BLaER1 treated with 17β-estradiol and CSF1 and Interleukin-3, amounts not matched to agents 10 nM and 100 nM (cell line): ENCODE results near the gene GPSM1.

Experiments used
- H3K27ac ChIP-seq, 11 experiments: shearing (Covaris generic); formaldehyde crosslinking; 2 replicates each; pipeline ENCODE4 v1.8.1; 2022
- H3K27me3 ChIP-seq, 11 experiments: shearing (Covaris generic); formaldehyde crosslinking; 2 replicates each; pipeline ENCODE4 v1.8.1; 2022
- H3K36me3 ChIP-seq, 11 experiments: shearing (Covaris generic); formaldehyde crosslinking; 2 replicates each; pipeline ENCODE4 v1.8.1; 2022
- H3K4me1 ChIP-seq, 10 experiments: shearing (Covaris generic); formaldehyde crosslinking; 2 replicates each; pipeline ENCODE4 v1.8.1; 2022
- H3K4me2 ChIP-seq, 11 experiments: shearing (Covaris generic); formaldehyde crosslinking; 2 replicates each; pipeline ENCODE4 v1.8.1; 2022
- H3K4me3 ChIP-seq, 10 experiments: shearing (Covaris generic); formaldehyde crosslinking; 2 replicates each; pipeline ENCODE4 v1.8.1; 2022
- H3K9ac ChIP-seq, 11 experiments: shearing (Covaris generic); formaldehyde crosslinking; 2 replicates each; pipeline ENCODE4 v1.8.1; 2022
- H3K9me3 ChIP-seq, 11 experiments: shearing (Covaris generic); formaldehyde crosslinking; replicated peaks in 1 of 11; 2 replicates each; pipeline ENCODE4 v1.8.1; 2022
- H4K20me1 ChIP-seq, 11 experiments: shearing (Covaris generic); formaldehyde crosslinking; 2 replicates each; pipeline ENCODE4 v1.8.1; 2022
- Cebpa-rat ChIP-seq, 11 experiments: shearing (Covaris generic); IDR thresholded peaks; 2 replicates each; pipeline ENCODE4 v1.8.1; 2022

The GPSM1 gene

GRCh38 chr9:136361754-136362449 lies 34.6 kb downstream of the GPSM1 start:
- TF ChIP-seq Cebpa-rat (IDR thresholded peaks at IDR 0.05) = no peak
- no peaks in the 10 kb centered on the region for H3K9me3 ChIP-seq
- H3K4me1 ChIP-seq = peaks cover 43 to 66% (median 52%) of the 10 kb centered on the region in 10 experiments
- no peak overlapping the region for H3K4me3 ChIP-seq
- H3K27ac ChIP-seq = peak overlapping the region in 2 of 11 experiments; percentile 16 to 22; a peak in 2 of 22 replicates
- H3K36me3 ChIP-seq = peaks cover 8 to 70% (median 35%) of the 10 kb centered on the region in 11 experiments; a peak in 21 of 22 replicates
- peak overlapping the region in 10 of 11 experiments; percentile 41 to 88 (median 68); a peak in 15 of 22 replicates for H3K4me2 ChIP-seq
- no peaks in the 10 kb centered on the region for H3K27me3 ChIP-seq
- peaks cover 10 to 92% (median 69%) of the 10 kb centered on the region in 11 experiments; a peak in 20 of 22 replicates for H4K20me1 ChIP-seq
- H3K9ac ChIP-seq = peak overlapping the region in 9 of 11 experiments; percentile 1 to 98 (median 50); a peak in 15 of 22 replicates

GRCh38 chr9:136362450-136362784 lies 35.1 kb downstream of the GPSM1 start:
- Histone ChIP-seq H3K4me3 (peak overlapping the region in 2 of 10 experiments; percentile 86 to 99; a peak in 2 of 20 replicates), H3K9ac (peak overlapping the region in 8 of 11 experiments; percentile 6 to 98 (median 73); a peak in 13 of 22 replicates), H3K4me2 (peak overlapping the region; percentile 41 to 88 (median 66))

DNA sequence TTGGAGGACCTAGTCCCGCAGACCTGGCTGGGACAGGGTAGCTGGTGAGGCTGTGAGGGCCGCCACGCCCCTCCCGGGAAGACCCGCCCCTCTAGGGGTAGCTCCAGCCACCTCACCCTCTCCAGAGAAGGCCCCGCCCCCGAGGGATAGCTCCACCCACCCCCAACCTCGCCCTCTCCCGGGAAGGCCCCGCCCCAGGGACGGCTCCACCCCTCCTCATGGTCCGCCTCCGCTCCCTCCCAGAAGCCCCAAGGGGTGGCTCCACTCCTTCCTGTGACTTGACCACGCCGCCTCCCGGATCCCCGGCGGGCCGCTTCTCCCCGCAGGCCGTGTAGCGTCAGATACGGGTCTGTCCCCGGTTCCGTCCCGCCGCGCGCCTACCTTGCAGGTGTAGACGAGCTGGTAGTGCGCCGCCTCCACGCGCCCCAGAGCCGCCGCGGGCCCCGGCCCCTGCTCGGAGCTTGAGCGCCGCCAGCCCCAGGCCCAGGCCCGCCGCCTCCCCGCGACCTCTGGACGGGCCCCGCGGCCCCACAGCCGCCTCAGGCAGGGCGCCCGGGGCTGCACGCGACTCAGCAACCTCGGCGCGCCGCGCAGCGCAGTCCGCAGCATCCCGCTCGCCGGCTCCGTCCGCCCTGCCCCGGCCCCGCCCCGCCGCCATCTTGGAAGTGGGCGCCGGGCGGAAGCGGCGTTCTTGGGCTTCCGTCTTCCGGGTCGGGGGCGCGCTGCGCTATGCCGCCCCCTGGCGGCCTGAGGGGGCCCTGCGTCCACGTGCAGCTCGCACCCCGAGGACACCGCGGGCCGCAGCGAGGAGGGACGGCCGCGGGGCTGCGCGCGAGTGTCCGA lies 36.0 kb downstream of the GPSM1 start, which contains the start of gene DNLZ:
Gene DNLZ (minus strand): TSS at position 639 of the 843 bp plus-strand sequence. CDS start 30 bp downstream, at position 609.
- Histone ChIP-seq H3K9me3 (no peaks in the 10 kb centered on the region), H4K20me1 (peaks cover 10 to 92% (median 64%) of the 10 kb centered on the region in 11 experiments; a peak in 21 of 22 replicates), H3K4me3 (peak within 1 kb of the TSS; percentile 85 to 99 (median 94)), H3K4me1 (peaks cover 53 to 80% (median 65%) of the 10 kb centered on the region in 10 experiments), H3K27ac (peak within 1 kb of the TSS; percentile 82 to 98 (median 97)), H3K9ac (peak within 1 kb of the TSS; percentile 87 to 98 (median 96)), H3K36me3 (peaks cover 3 to 70% (median 26%) of the 10 kb centered on the region in 11 experiments; a peak in 19 of 22 replicates), H3K4me2 (peak within 1 kb of the TSS; percentile 75 to 90 (median 86)), H3K27me3 (no peaks in the 10 kb centered on the region)
- no peak for TF ChIP-seq Cebpa-rat (IDR thresholded peaks at IDR 0.05)

More at GRCh38 chr9:136362450-136362784, 35.1 kb downstream of the GPSM1 start:
- Histone ChIP-seq H3K4me1 (peaks cover 45 to 71% (median 56%) of the 10 kb centered on the region in 10 experiments), H3K9me3 (no peaks in the 10 kb centered on the region), H3K27ac (0 out of 22 replicates have a peak overlapping the region, but pooled peaks of 1 of the 11 experiments have one; percentile 16), H3K36me3 (peaks cover 7 to 70% (median 35%) of the 10 kb centered on the region in 11 experiments; a peak in 21 of 22 replicates), H4K20me1 (peaks cover 10 to 92% (median 67%) of the 10 kb centered on the region in 11 experiments; a peak in 20 of 22 replicates), H3K27me3 (no peaks in the 10 kb centered on the region)
- TF ChIP-seq Cebpa-rat (IDR thresholded peaks at IDR 0.05) = no peak

- H3K36me3 ChIP-seq = peaks cover 0 to 70% (median 25%) of the 10 kb centered on the region in 11 experiments; a peak in 19 of 22 replicates
- H3K4me3 ChIP-seq = peak overlapping the region in 8 of 10 experiments; percentile 25 to 99 (median 90); a peak in 9 of 20 replicates
- H3K9ac ChIP-seq = peak overlapping the region in 9 of 11 experiments; percentile 22 to 98 (median 96); a peak in 11 of 22 replicates
- TF ChIP-seq Cebpa-rat (IDR thresholded peaks at IDR 0.05) = no peak
- H3K9me3 ChIP-seq = no peaks in the 10 kb centered on the region
- H3K4me1 ChIP-seq = peaks cover 58 to 82% (median 73%) of the 10 kb centered on the region in 10 experiments
- H3K4me2 ChIP-seq = peak overlapping the region; percentile 75 to 90 (median 86)
- peak overlapping the region in 7 of 11 experiments; percentile 28 to 98 (median 97); a peak in 7 of 22 replicates for H3K27ac ChIP-seq
- H3K27me3 ChIP-seq = no peaks in the 10 kb centered on the region
- peaks cover 10 to 92% (median 56%) of the 10 kb centered on the region in 11 experiments; a peak in 21 of 22 replicates for H4K20me1 ChIP-seq
These were observed 36.8 kb downstream of the GPSM1 start for GRCh38 chr9:136363949-136364748.

GRCh38 chr9:136364942-136365774 lies 37.8 kb downstream of the GPSM1 start:
- H3K27ac ChIP-seq = peak overlapping the region; percentile 16 to 98 (median 59); a peak in 19 of 22 replicates

DNA sequence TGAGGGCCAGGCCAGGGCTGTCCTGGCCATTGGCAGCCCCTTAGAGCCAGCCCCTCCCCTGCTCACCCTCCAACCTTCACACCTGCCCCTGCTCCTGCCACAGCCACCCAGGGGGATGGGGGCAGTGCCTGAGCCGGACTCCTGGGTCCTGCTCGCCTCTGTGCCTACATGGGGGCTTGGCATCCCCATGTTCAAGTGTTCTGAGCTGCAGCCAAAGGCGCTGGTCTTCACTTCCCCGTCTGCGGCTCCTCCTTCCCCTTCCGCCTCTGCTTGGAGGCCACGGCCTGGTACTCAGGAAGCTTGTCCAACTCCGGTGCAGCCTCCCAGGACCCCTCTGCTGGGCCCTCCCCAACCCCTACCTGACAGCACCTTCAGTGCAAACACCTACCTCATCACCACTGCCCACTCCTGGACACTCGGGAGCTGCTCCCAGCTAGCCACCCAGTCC lies 38.5 kb downstream of the GPSM1 start:
- Histone ChIP-seq H3K4me3 (no peak overlapping the region), H3K36me3 (peaks cover 0 to 73% (median 34%) of the 10 kb centered on the region in 11 experiments; a peak in 19 of 22 replicates), H3K27ac (peak overlapping the region; percentile 38 to 98 (median 59); a peak in 20 of 22 replicates), H3K9ac (peak overlapping the region; percentile 29 to 98 (median 47); a peak in 18 of 22 replicates), H3K27me3 (no peaks in the 10 kb centered on the region), H3K9me3 (no peaks in the 10 kb centered on the region), H4K20me1 (peaks cover 10 to 92% (median 45%) of the 10 kb centered on the region in 11 experiments; a peak in 21 of 22 replicates), H3K4me2 (peak overlapping the region; percentile 75 to 90 (median 86)), H3K4me1 (peaks cover 66 to 88% (median 72%) of the 10 kb centered on the region in 10 experiments)
- no peak for TF ChIP-seq Cebpa-rat (IDR thresholded peaks at IDR 0.05)

More at GRCh38 chr9:136364942-136365774, 37.8 kb downstream of the GPSM1 start:
- Histone ChIP-seq H3K27me3 (no peaks in the 10 kb centered on the region), H3K9me3 (no peaks in the 10 kb centered on the region), H3K4me1 (peaks cover 64 to 82% (median 67%) of the 10 kb centered on the region in 10 experiments), H3K36me3 (peaks cover 0 to 72% (median 27%) of the 10 kb centered on the region in 11 experiments; a peak in 19 of 22 replicates), H3K4me3 (no peak overlapping the region), H3K9ac (peak overlapping the region in 10 of 11 experiments; percentile 29 to 98 (median 52); a peak in 15 of 22 replicates), H3K4me2 (peak overlapping the region; percentile 75 to 90 (median 86)), H4K20me1 (peaks cover 10 to 92% (median 46%) of the 10 kb centered on the region in 11 experiments; a peak in 21 of 22 replicates)
- no peak for TF ChIP-seq Cebpa-rat (IDR thresholded peaks at IDR 0.05)

- Histone ChIP-seq H3K9ac (peak overlapping the region in 8 of 11 experiments; percentile 16 to 98 (median 46); a peak in 3 of 22 replicates), H3K4me2 (peak overlapping the region in 9 of 11 experiments; percentile 75 to 90 (median 83); a peak in 12 of 22 replicates)
- no peak for TF ChIP-seq Cebpa-rat (IDR thresholded peaks at IDR 0.05)
These were observed 39.5 kb downstream of the GPSM1 start for GRCh38 chr9:136366826-136367225.

More at GRCh38 chr9:136366826-136367225, 39.5 kb downstream of the GPSM1 start:
- Histone ChIP-seq H3K4me3 (no peak overlapping the region), H4K20me1 (peaks cover 10 to 92% (median 34%) of the 10 kb centered on the region in 11 experiments; a peak in 21 of 22 replicates), H3K9me3 (no peaks in the 10 kb centered on the region), H3K27ac (peak overlapping the region in 5 of 11 experiments; percentile 50 to 98 (median 59); a peak in 7 of 22 replicates), H3K36me3 (peaks cover 0 to 75% (median 32%) of the 10 kb centered on the region in 11 experiments; a peak in 17 of 22 replicates), H3K27me3 (no peaks in the 10 kb centered on the region), H3K4me1 (peaks cover 66 to 90% (median 77%) of the 10 kb centered on the region in 10 experiments)
